ENCODE data around the gene ELP4. TPM values are rescaled to one million over a fixed set of nuclear protein-coding genes. Genes with fewer than 3 reads are reported as not detected.

The ELP4 gene
- total RNA-seq, 1 donor from 2014 or later, result 147 TPM

DNA sequence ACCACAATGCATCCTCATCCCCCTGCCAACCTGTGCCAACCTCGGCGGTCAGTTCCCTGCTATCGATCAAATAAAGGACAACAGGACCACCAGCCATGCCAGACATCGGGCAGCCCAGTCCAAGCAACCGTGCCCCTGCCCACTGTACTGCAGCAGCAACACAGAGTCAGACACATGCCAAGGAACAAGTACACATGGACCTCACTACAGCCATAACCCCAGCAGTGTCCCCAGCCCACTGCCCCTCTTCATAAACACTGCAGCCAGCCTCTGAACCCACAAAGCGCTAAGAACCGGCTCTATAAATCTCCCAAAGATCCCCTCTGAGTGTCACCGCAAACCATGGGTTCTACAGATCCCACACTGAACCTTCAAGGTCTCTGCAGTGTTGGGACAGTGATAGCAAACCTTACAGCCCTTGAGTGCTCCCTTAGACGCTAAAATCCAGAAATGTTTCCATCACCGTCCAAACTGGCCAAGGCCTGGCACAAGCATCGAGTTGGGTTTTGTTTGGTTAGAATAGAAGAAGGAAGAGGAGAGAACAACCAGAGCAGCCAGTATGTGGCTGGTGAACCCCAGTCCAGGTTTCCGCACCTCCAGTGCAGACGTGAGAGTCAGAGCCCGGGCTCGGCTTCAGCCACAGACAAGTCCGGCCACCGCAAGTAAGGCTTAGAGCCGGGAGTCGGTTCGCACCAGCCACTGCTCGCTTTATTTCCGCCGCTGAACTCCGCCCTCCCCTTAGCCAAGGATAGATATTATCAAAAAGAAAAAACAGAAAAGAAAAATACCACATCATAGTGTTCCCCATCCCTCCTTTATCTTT, 293.6 kb downstream of the ELP4 start:
- TF ChIP-seq EZH2phosphoT487 (IDR thresholded peaks at IDR 0.05) (no peak), EZH2 (IDR thresholded peaks at IDR 0.05) (peak; percentile 13)
- TF ChIP-seq, protein P1, sequence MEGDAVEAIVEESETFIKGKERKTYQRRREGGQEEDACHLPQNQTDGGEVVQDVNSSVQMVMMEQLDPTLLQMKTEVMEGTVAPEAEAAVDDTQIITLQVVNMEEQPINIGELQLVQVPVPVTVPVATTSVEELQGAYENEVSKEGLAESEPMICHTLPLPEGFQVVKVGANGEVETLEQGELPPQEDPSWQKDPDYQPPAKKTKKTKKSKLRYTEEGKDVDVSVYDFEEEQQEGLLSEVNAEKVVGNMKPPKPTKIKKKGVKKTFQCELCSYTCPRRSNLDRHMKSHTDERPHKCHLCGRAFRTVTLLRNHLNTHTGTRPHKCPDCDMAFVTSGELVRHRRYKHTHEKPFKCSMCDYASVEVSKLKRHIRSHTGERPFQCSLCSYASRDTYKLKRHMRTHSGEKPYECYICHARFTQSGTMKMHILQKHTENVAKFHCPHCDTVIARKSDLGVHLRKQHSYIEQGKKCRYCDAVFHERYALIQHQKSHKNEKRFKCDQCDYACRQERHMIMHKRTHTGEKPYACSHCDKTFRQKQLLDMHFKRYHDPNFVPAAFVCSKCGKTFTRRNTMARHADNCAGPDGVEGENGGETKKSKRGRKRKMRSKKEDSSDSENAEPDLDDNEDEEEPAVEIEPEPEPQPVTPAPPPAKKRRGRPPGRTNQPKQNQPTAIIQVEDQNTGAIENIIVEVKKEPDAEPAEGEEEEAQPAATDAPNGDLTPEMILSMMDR (IDR thresholded peaks at IDR 0.05), result no peak
- Histone ChIP-seq H3K4me2 (peak overlapping the region; percentile 98), H3K4me3 (peak overlapping the region; percentile 91), H3K36me3 (peaks cover 23% of the 10 kb centered on the region), H3K27me3 (peaks cover 95% of the 10 kb centered on the region), H4K20me1 (ENCODE audit: low read depth) (peaks cover 94% of the 10 kb centered on the region), H3F3A (ENCODE audit: low read depth) (peaks cover 89% of the 10 kb centered on the region), H3K27ac (no peak overlapping the region), H3K79me2 (ENCODE audit: low read depth) (peaks cover 82% of the 10 kb centered on the region), H3K9me3 (ENCODE audit: low read depth) (no peaks in the 10 kb centered on the region), H2AFZ (replicated peaks) (no peak overlapping the region), H3K4me1 (peaks cover 87% of the 10 kb centered on the region), H3K9ac (no peak overlapping the region)
- H3K4me3 Mint-ChIP-seq, result peak overlapping the region; percentile 87
- H3K4me1 Mint-ChIP-seq, result peaks cover 61% of the 10 kb centered on the region
- peaks cover 15% of the 10 kb centered on the region for H3K9me3 Mint-ChIP-seq
- peaks cover 51% of the 10 kb centered on the region for H3K27me3 Mint-ChIP-seq (ENCODE audit: insufficient read depth, low read depth)
- peaks cover 71% of the 10 kb centered on the region for H3K36me3 Mint-ChIP-seq
- H3K27ac Mint-ChIP-seq, result no peak overlapping the region
- DNase-seq (ENCODE audit: low spot score), result peak; percentile 67

DNA sequence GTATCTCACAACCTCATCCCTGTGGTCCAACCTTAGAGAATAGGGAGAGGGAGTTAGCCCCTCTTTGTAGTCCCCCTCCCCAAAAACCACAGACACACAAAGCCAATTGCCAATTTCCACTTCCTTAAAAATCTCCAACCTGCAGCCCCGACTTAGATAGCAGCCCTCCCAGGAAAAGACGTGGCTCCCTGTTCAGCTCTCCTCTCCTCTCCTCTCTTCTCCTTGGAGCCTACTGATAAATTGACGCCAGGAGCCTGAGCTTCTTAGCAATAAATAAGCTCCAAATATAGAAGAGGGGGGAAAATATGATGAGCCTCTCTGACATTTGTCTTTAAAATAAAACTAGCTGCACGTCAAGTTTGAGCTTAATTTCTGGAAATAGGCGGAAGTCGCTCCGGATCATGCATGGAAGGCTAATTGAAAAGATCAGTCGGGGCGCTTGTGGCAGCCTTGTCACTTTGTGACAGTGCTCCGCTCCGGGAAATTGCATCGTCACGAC, 294.3 kb downstream of the ELP4 start:
- H3K27me3 ChIP-seq, result peaks cover 100% of the 10 kb centered on the region
- Mint-ChIP-seq H3K9me3 (peaks cover 15% of the 10 kb centered on the region), H3K27ac (no peak overlapping the region), H3K27me3 (ENCODE audit: insufficient read depth, low read depth) (peaks cover 55% of the 10 kb centered on the region), H3K4me1 (peaks cover 64% of the 10 kb centered on the region), H3K4me3 (peak overlapping the region; percentile 87), H3K36me3 (peaks cover 76% of the 10 kb centered on the region)
- peaks cover 99% of the 10 kb centered on the region for H4K20me1 ChIP-seq (ENCODE audit: low read depth)
- no peak overlapping the region for H2AFZ ChIP-seq (replicated peaks)
- TF ChIP-seq, protein P1 (IDR thresholded peaks at IDR 0.05), result no peak
- TF ChIP-seq EZH2phosphoT487 (IDR thresholded peaks at IDR 0.05) (no peak), EZH2 (IDR thresholded peaks at IDR 0.05) (peak; percentile 45)
- peaks cover 23% of the 10 kb centered on the region for H3K36me3 ChIP-seq
- peak; percentile 65 for DNase-seq (ENCODE audit: low spot score)
- peaks cover 89% of the 10 kb centered on the region for H3K79me2 ChIP-seq (ENCODE audit: low read depth)
- H3K9me3 ChIP-seq (ENCODE audit: low read depth), result no peaks in the 10 kb centered on the region
- H3K4me2 ChIP-seq, result peak overlapping the region; percentile 98
- peaks cover 89% of the 10 kb centered on the region for H3F3A ChIP-seq (ENCODE audit: low read depth)
- no peak overlapping the region for H3K27ac ChIP-seq
- H3K4me3 ChIP-seq, result peak overlapping the region; percentile 91
- H3K9ac ChIP-seq, result no peak overlapping the region
- peaks cover 82% of the 10 kb centered on the region for H3K4me1 ChIP-seq

DNA sequence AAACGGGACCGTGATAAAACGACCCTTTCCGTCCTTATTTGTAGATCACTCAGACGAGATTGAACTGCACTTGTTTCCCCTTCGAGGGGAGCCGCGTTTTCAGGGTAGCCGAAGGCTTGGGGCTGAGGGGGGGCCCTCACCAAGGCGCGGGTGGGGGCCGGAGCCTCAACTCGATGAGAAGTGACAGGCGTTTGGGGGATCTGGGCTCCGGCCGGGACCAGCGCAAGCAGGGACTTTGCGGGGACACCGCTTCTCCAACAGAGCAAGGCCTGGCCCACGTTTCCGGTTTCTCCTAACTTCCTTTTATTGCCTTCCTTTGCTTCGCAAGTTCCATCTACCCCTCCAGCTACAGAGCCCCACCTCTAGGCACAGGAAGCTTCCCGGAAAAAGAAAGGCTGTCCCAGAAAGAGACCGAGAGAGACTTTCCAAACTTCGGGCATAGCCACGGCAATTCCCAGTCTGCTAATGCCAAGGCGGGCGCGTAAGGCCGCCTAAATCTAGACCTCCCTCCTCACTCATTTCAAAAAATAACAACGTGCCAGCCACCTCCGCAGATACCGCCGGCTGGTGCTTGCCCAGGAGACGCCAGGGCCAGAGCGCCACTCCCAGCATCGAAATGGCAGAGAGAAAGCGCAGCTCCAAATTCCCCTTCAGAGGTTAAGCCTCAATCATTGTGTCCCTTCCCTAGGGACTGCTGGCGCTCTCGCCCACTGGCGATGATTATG, 294.9 kb downstream of the ELP4 start:
- Histone ChIP-seq H2AFZ (replicated peaks) (no peak overlapping the region), H3K9me3 (ENCODE audit: low read depth) (no peaks in the 10 kb centered on the region), H3F3A (ENCODE audit: low read depth) (peaks cover 89% of the 10 kb centered on the region), H3K4me3 (peak overlapping the region; percentile 91), H3K27ac (no peak overlapping the region), H3K9ac (no peak overlapping the region), H3K36me3 (peaks cover 23% of the 10 kb centered on the region), H3K79me2 (ENCODE audit: low read depth) (peaks cover 95% of the 10 kb centered on the region), H3K4me2 (peak overlapping the region; percentile 98), H4K20me1 (ENCODE audit: low read depth) (peaks cover 100% of the 10 kb centered on the region), H3K4me1 (peaks cover 75% of the 10 kb centered on the region), H3K27me3 (peaks cover 100% of the 10 kb centered on the region)
- Mint-ChIP-seq H3K4me3 (peak overlapping the region; percentile 87), H3K4me1 (peaks cover 68% of the 10 kb centered on the region), H3K36me3 (peaks cover 80% of the 10 kb centered on the region), H3K9me3 (peaks cover 17% of the 10 kb centered on the region), H3K27me3 (ENCODE audit: insufficient read depth, low read depth) (peaks cover 60% of the 10 kb centered on the region), H3K27ac (peak overlapping the region; percentile 93)
- TF ChIP-seq EZH2phosphoT487 (IDR thresholded peaks at IDR 0.05) (no peak), EZH2 (IDR thresholded peaks at IDR 0.05) (peak; percentile 12)
- TF ChIP-seq, protein P1 (IDR thresholded peaks at IDR 0.05), result peak; percentile 2
- DNase-seq (ENCODE audit: low spot score), result peak; percentile 66

All from neural progenitor cell (in vitro differentiated cells).